Raji (cell line): ENCODE measurements around the gene HECTD4.

ENCODE experiments used
- POLR2A ChIP-seq: IDR thresholded peaks from 2 replicates; pipeline ENCODE4 v1.6.1; 2011; ENCODE audit warnings: low read depth, low read length, control low read depth; ENCODE audit not compliant: insufficient read depth

Gene HECTD4

DNA sequence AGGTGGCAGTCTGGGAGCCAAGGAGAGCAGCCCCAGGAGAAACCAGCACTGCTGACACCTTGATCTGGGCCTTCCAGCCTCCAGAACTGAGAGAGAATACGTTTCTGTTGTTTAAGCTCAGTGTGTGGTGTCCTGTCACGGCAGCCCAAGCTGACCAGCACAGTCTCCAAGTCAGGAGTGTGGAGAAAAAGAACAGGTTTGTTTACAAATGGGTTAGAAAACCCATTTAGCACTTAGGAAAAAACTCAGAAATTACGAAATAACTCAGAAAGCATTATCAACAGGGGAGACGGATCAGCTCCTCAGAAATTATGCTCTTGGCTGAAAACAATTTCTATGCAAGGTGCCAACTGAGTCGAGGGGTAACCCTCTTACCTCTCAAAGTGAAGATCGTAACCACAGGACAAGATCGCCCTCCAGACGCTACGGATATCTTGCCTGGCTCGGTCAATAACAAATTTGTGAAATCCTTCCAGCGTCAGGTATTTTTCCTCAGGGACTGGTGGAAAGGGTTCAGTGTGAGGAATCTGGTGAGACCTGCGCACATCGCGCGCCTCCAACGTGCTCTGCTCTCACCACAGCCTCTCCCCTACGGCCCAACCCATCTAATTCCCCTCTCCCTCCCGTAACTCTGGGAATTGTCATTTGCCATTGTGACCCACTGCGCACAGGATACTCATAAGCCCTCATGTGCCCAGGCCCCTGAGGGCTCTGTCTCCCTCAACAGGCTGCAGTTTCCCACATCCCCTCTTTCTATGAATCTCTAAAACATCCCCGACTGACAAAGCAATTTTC lies 206.7 kb downstream of the HECTD4 start:
- no peak for TF ChIP-seq POLR2A

DNA sequence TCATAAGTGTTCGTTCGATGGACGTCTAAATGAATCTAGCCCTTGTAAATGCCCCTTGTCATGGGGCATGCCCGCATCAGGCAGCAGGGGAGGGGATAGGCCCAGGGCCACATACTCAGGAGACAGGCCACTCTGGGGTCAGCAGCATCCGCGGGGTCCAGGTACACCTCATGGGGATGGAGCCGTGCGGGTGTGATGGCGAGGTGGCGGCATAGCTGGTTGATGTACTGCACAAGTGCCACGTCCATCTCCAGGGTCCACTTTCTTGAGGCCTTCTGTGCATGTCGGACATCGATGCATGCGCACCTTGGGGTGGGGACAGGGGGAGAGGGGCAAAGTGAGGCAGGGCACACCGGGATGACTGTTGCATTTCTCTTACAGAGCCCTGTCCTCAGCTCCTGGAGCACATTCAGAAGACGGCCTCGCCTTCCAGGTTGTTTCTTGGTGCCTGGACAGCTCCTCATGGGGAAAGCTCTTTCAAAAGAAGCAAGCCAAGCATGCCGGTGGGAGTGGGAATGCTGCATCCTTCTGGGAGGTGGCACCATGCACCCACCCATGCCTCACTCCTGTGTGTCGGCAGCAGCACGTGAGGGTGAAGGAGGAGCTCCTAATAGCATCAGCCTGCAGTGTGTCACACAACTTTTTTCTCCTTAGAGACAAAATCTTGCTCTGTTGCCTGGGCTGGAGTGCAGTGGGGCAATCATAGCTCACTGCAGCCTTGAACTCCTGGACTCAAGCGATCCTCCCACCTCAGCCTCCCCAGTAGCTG lies 209.5 kb downstream of the HECTD4 start:
- no peak for TF ChIP-seq POLR2A

DNA sequence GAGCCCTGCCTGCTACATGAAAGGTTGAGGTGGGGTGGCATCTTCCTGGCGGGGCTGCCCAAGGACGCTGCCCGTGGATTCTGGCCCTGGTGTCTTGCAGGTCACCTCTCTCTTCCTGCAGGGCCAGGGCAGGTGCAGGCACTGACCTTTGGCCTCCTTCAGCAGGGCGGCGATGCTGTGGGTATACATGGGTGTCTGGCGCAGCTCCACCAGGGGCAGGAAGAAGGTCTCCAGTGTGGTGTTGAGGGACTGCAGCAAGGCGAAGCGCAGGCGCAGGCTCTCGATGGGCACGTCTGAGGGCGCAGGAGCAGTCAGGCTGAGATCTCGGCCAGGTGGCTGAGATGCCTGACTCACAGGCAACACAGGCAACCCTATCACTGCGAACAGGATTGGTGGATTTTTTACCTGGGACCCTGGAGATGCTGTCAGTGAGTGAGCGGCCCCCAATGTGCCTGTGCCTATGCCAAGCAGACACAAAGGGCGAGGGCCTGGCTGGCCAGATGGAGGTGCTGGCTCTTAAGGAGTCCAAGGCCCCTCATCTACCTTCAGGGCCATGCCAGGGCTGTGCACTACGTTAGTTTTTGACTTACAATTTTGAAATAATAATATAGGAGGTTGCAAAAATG lies 211.1 kb downstream of the HECTD4 start:
- TF ChIP-seq POLR2A = no peak

DNA sequence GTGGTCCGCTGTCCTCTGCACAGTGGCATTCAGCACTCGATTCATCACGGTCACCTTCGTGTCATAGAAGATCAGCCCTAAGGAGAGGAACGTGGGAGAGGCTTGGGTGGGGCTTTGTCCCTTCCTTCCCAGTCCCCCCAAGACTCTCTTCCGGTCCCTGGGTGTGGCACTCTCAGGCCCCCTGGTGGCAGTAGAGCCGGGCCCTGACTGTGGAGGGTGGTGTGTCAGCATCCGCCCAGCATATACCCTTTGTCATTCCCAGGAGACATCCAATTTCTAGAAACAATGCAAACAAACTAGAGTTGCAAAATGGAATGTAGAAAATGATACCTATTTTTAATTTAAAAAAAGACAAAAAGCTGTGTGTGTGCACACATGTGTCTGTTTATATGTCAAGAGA lies 211.9 kb downstream of the HECTD4 start:
- no peak for TF ChIP-seq POLR2A

DNA sequence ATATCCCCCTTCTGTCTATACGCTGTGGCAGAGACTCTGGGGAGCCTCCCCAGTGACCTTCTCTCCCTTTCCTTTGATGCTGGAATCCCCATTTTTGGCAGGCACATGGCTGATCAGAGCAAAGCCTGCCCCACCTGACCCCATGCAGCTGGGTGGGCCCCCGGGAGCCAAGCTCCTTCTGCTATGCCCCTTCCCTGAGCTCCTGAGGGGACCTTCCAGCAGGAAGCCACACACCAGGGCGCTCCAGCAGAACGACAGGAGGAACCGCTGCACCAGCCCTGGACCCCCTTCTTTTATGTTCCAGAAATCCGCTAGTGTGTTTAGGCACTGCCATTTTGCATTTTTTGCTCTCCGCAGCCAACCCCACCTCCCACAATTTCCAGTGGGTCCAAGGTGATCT lies 212.3 kb downstream of the HECTD4 start:
- no peak for TF ChIP-seq POLR2A

DNA sequence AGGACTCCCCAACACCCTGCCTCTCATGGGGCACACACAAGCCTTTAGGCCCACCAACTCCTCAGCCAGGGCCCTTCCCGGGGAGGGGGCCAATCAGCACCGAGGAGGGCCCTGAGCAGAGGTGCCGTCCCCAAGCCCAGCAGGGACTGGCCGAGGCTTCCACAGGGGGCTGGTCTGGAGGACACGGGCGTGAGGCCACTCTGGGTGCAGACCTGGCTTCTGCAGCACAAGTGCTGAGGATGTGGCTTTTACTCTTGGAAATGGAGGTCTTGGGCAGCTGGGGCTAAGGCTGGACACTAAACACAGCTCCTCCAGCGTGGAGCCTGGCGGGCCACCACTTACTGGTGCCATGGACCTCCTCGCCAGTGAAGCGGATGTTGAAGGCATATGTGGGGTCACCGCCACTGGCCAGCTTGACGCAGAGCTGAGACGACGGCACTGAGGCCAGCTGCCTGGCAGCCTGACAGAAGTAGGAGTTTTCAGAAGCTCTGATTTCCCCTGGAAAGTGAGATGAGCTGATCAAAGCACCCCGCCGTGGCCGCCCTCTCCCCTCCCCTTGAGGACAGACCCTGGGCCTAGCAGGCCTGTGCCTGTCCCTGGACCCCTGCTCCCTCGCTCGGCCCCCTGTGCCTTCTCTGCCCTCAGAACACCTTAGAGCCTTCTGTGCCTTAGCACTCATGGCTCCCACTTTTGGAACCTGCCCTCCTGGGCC lies 212.9 kb downstream of the HECTD4 start:
- no peak for TF ChIP-seq POLR2A

DNA sequence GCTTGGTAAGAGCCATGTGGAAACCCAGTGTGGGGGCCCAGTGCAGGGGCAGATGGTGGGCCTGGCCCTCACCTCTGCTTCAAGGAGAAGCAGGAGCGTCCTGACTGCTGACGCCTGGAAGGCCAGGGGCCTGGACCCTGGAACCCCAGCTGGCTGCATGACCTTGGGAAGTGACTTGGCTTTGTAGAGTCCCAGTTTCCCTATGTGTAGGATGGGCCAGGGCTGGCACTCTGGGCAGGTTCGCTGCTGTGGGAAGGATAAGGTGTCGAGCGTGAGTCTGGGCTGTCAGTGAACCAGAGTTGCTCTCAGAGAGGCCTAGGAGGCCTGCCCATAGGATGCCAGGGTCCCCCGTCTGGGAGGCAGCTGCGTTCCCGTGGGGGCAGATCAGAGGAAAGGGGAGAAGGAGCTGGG lies 213.7 kb downstream of the HECTD4 start:
- no peak for TF ChIP-seq POLR2A

DNA sequence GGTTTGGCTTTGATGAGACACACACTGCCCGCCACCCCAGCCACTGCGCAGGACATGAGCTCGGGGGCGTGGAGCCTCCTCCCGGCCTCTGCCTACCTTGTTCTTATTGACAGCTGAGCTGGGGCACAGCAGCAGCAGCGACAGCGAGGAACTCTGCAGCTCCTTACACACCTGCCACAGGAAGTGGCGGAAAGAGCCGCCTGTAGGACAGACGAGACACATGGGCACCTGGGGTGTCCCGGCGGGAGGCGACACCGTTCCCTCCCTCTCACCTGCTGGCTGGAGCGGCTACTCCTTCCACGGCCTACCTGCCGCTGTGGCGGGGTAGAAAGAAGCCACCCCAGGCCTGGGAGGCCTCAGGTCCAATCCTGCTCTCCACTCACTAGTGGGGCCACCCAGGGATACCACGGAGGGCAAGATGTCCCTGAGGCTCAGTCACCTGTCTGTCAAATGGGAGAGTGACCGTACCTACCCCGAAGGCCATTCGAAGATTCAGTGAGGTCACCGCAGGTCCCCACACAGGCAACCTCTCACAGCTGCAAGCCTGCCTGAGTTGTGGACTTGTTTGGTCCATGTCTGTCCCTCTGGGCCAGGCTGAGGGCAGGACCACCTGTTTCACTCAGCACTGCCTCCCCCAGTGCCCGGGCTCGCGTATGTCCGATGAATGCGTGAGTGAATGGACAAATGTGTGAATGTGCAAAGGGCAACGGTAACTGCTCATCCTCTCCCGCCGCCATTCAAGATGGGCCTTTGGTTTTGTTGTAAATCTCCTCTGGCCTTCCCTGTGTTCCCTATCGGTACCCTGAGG lies 214.3 kb downstream of the HECTD4 start:
- no peak for TF ChIP-seq POLR2A

DNA sequence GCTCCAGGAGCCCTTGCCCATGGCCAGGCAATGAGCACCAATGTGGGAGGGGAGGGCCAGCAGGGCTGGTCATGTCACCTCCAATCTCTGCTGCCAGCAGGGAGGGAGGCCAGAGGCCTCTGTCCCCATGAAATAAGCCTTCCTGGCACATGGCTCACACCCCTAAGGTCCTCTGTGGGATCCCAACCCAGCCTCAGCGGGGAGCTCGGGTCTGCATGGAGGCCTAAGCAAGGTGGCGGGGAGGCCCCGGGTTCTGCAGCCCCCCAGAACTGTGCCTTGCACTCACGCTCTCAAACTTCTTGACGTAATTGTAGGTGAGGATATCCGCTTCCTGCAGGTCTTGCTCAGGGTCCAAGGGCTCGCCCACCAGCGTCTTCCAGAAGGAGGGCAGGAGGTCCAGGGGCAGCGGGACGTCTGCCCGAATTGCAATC lies 215.2 kb downstream of the HECTD4 start:
- TF ChIP-seq POLR2A = no peak

DNA sequence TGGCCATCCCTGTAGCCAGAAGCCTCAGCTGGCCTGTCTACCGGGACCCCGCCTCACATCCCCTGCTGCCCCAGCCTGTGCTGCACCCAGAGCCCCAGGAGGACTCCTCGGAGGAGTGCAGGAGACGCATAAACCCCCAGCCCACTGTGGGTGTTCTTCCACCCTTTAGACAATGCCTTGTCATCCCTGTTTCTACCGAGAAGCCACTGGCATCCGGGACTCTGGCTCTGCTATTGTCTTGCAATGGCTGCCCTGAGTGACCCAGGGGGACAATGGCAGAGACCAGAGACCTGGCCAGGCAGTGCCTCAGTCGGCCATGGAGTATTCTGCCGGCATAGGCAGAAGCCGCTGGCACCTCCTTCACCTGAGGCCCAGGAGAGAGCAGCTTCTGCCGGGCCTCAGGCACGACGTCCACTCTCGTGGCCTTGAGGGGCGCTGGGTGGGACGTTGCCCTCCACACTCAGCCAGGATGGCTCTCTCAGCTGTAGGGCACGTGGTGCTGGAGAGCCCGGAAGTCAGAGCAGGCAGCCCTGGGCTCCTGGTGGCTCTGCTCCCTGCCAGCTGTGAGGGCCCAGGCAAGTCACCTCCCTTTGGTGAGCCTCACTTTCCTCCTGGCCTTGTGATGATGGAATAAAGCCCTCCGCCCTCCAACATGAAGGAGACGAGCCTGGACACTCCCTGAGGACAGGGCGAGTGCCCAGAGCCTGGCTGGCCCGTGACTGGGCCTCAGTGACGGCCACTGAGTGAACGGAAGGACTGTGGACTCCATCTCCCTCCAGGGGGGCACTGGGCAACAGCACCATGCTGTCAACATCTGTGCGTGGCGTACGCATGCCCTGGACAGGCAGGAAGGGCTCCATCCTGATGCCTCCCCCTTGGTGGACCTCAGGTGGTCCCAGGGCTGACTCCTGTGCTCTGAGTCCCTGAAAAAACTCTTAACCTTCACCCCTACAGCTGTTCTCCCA lies 215.9 kb downstream of the HECTD4 start:
- TF ChIP-seq POLR2A = no peak

DNA sequence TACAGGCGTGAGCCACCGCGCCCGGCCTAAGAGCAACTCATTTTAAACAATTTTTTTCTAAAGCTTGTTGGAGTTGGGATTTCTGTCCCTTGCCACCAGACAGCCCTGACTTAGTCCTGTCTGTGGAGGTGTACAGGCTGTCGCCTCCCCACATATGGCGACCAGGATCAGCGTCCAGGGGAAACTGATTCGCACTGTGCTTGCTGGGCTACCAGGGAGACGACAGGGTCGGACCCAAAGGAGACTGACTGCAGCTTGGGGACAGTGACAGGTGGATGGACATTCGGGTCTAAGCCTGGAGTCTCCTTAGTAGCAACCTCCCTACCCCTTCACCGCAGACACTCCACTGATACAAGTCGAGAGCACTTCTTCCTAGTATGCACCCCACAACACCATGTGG lies 216.6 kb downstream of the HECTD4 start:
- TF ChIP-seq POLR2A = no peak

DNA sequence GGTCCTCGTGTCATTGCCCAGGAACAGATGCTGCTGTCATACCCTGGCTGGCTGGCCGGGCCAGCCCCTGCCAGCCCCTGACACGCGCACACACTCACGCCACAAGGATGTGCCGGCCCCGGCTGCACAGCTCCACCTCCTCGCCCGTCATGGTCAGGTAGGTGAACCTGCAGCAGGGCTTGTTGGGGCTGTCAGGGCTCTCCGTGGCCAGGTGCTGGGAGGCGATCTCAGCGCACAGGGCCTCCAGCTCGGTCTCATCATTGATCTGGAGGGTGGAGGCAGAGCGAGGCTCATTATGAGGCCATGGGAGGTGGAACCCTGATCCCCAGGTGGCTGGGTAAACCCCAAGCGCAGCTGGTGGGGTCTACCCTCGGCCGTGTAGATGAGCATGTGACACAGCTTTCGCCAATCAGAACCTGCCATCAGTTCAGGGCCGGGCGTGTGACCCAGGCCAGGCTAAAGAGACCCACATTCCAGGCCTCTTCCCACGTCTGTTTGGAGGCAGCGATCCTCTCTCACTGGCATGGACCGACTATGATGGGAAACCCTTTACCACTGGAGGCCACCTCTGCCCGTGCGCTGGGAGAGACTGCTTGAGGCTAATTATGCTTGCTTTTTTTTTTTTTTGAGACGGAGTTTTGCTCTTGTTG lies 218.1 kb downstream of the HECTD4 start:
- TF ChIP-seq POLR2A = no peak

DNA sequence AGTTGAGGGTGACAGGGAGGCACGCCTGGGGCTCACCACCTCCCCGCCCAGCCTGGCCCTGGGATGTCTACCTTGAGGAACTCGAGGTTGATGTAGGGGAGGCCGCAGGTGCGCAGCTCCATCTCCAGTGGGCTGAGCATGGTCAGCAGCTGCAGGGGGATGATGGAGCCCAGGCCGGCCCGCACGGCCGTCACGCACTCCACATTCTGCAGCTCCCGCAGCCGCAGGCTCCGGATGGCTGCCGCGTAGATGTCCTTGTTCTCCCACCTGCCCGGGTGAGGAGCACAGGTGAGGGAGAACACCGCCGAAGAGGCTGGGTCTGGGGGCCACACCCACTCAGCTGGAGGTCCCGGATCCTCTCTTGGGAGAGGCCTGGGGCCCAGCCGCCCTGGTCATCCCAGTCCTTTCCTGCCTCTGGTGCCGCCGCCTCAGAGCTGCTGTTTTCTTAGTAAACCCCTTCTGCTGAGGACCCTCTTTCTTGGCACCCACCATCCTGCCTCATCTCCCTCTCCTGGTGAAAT lies 218.7 kb downstream of the HECTD4 start:
- no peak for TF ChIP-seq POLR2A

DNA sequence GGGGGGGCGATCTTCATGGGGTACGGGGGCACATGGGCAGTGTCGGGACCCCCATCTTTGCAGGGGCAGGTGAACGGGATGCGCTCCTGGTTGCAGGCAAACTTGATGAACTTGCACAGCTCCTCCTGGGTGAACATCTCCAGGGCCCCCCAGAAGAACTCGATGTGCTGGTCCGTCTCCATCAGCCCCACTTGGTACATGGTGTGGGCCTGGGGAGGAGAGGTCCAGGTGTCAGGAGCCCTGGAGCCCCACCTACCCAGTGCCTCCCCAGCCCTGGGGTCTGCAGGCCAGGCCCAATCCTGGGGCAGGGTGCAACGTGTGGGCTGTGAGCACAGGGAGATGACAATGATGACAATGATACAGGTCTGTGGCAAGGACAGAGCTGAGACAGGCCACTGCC lies 219.2 kb downstream of the HECTD4 start:
- no peak for TF ChIP-seq POLR2A
